Trophoblast cell (in vitro differentiated cells and primary cell): ENCODE results near the gene RAB11A.

Source experiments
- DNase-seq, 2 donors: peaks; one replicate each; pipeline ENCODE4 v3.0.0-alpha.2; 2016
- H2AFZ ChIP-seq: 2 replicates; pipeline ENCODE4 v1.6.1; 2013; ENCODE audit warnings: low read length, moderate library complexity, mild to moderate bottlenecking; ENCODE audit not compliant: insufficient read depth, poor library complexity
- H2AK5ac ChIP-seq: 2 replicates; pipeline ENCODE4 v1.6.1; 2013; ENCODE audit warnings: mild to moderate bottlenecking, low read length
- H2BK120ac ChIP-seq: 2 replicates; pipeline ENCODE4 v1.6.1; 2013; ENCODE audit warnings: low read length, mild to moderate bottlenecking, moderate library complexity; ENCODE audit not compliant: insufficient read depth, poor library complexity
- H2BK12ac ChIP-seq: 2 replicates; pipeline ENCODE4 v1.6.1; 2013; ENCODE audit warnings: mild to moderate bottlenecking, low read length, moderate library complexity
- H2BK5ac ChIP-seq: 2 replicates; pipeline ENCODE4 v1.6.1; 2013; ENCODE audit warnings: low read length, low read depth, moderate library complexity, mild to moderate bottlenecking; ENCODE audit not compliant: poor library complexity
- H3K14ac ChIP-seq: 2 replicates; pipeline ENCODE4 v1.6.1; 2013; ENCODE audit warnings: mild to moderate bottlenecking, low read length
- H3K18ac ChIP-seq: 2 replicates; pipeline ENCODE4 v1.6.1; 2013; ENCODE audit warnings: mild to moderate bottlenecking, low read length
- H3K23ac ChIP-seq: 2 replicates; pipeline ENCODE4 v1.6.1; 2013; ENCODE audit warnings: low read length
- H3K27ac ChIP-seq: 2 replicates; pipeline ENCODE4 v1.5.1; 2013; ENCODE audit warnings: low read depth, mild to moderate bottlenecking, inconsistent platforms, low read length, moderate library complexity
- H3K27me3 ChIP-seq: 2 replicates; pipeline ENCODE4 v1.6.1; 2013; ENCODE audit warnings: inconsistent platforms, mild to moderate bottlenecking, low read length, moderate library complexity; ENCODE audit not compliant: insufficient read depth
- H3K36me3 ChIP-seq, 2 experiments: 1 replicate in 1 of 2; 2 replicates in 1 of 2; pipeline ENCODE4 v1.6.1; 2013; ENCODE audit warnings: low read length in 2 of 2, mild to moderate bottlenecking in 2 of 2, moderate library complexity in 1 of 2; ENCODE audit not compliant: insufficient read depth in 2 of 2, control insufficient read depth in 1 of 2
- H3K4ac ChIP-seq: 2 replicates; pipeline ENCODE4 v1.6.1; 2013; ENCODE audit warnings: low read depth, mild to moderate bottlenecking, low read length, moderate library complexity
- H3K4me1 ChIP-seq, 2 experiments: 1 replicate in 1 of 2; 2 replicates in 1 of 2; pipeline ENCODE4 v1.6.1; 2013; ENCODE audit warnings: low read length in 2 of 2, mild to moderate bottlenecking in 2 of 2, moderate library complexity in 1 of 2; ENCODE audit not compliant: insufficient read depth in 2 of 2, control insufficient read depth in 1 of 2
- H3K4me2 ChIP-seq: 2 replicates; pipeline ENCODE4 v1.6.1; 2013; ENCODE audit warnings: inconsistent platforms, mild to moderate bottlenecking, low read length, moderate library complexity
- H3K4me3 ChIP-seq: 2 replicates; pipeline ENCODE4 v1.5.1; 2013; ENCODE audit warnings: mild to moderate bottlenecking, low read depth, low read length, inconsistent platforms
- H3K79me1 ChIP-seq: one replicate; pipeline ENCODE4 v1.6.1; 2013; ENCODE audit warnings: low read length
- H3K79me2 ChIP-seq: 2 replicates; pipeline ENCODE4 v1.6.1; 2013; ENCODE audit warnings: low read length, mild to moderate bottlenecking; ENCODE audit not compliant: control insufficient read depth, insufficient read depth, poor library complexity
- H3K9ac ChIP-seq: 2 replicates; pipeline ENCODE4 v1.6.1; 2013; ENCODE audit warnings: mild to moderate bottlenecking, low read length
- H3K9me3 ChIP-seq: 2 replicates; pipeline ENCODE4 v1.6.1; 2013; ENCODE audit warnings: low read depth, mild to moderate bottlenecking, control low read depth, inconsistent platforms, low read length; ENCODE audit not compliant: insufficient read depth
- H4K12ac ChIP-seq: 2 replicates; pipeline ENCODE4 v1.6.1; 2013; ENCODE audit warnings: low read depth, mild to moderate bottlenecking, low read length, moderate library complexity
- H4K8ac ChIP-seq: 2 replicates; pipeline ENCODE4 v1.6.1; 2013; ENCODE audit warnings: low read depth, mild to moderate bottlenecking, low read length, moderate library complexity
- H4K91ac ChIP-seq: one replicate; pipeline ENCODE4 v1.6.1; 2013; ENCODE audit warnings: low read depth, mild to moderate bottlenecking, low read length, moderate library complexity
- WGBS: extraction: QIAGEN DNeasy Blood & Tissue Kit; methylation state at CpG from one replicate; pipeline ENCODE4 v1.1.7; 2013; ENCODE audit warnings: missing lambda C conversion rate; ENCODE audit not compliant: insufficient read length, insufficient coverage; ENCODE audit errors: extremely low coverage; 5-methylcytosine and 5-hydroxymethylcytosine counted together

RAB11A gene

GRCh38 chr15:65930134-65930533 is 60.8 kb downstream of the RAB11A start:
- Histone ChIP-seq H4K91ac (no peak overlapping the region), H3K18ac (no peak overlapping the region), H2BK120ac (no peak overlapping the region), H3K23ac (no peak overlapping the region), H4K8ac (no peak overlapping the region), H3K4me1 (no peaks in the 10 kb centered on the region), H3K79me1 (no peaks in the 10 kb centered on the region), H2AK5ac (no peak overlapping the region), H3K27me3 (no peaks in the 10 kb centered on the region), H3K9ac (no peak overlapping the region), H4K12ac (no peak overlapping the region), H3K4me3 (no peak overlapping the region), H3K9me3 (peaks cover 3% of the 10 kb centered on the region), H2BK5ac (no peak overlapping the region), H3K79me2 (no peaks in the 10 kb centered on the region), H3K4me2 (no peak overlapping the region), H3K27ac (no peak overlapping the region), H2AFZ (no peak overlapping the region), H3K36me3 (no peaks in the 10 kb centered on the region), H2BK12ac (no peak overlapping the region), H3K4ac (no peak overlapping the region), H3K14ac (no peak overlapping the region)
- no peak for DNase-seq
- no CpG with 5 or more reads among the region's 6 CpGs for WGBS

- no peaks in the 10 kb centered on the region for H3K79me2 ChIP-seq
- H3K4me1 ChIP-seq, result no peaks in the 10 kb centered on the region
- no peak overlapping the region for H3K23ac ChIP-seq
- H2AK5ac ChIP-seq, result no peak overlapping the region
- H3K36me3 ChIP-seq, result no peaks in the 10 kb centered on the region
- H2BK5ac ChIP-seq, result no peak overlapping the region
- no peak overlapping the region for H4K12ac ChIP-seq
- no peak overlapping the region for H3K27ac ChIP-seq
- no peak overlapping the region for H3K9ac ChIP-seq
- H3K9me3 ChIP-seq, result peaks cover 3% of the 10 kb centered on the region
- no peak overlapping the region for H2BK120ac ChIP-seq
- H3K4me3 ChIP-seq, result no peak overlapping the region
- H4K8ac ChIP-seq, result no peak overlapping the region
- WGBS, result no CpG with 5 or more reads among the region's 4 CpGs
- no peak overlapping the region for H3K4me2 ChIP-seq
- no peak for DNase-seq
- H4K91ac ChIP-seq, result no peak overlapping the region
- no peaks in the 10 kb centered on the region for H3K79me1 ChIP-seq
- H2AFZ ChIP-seq, result no peak overlapping the region
- no peaks in the 10 kb centered on the region for H3K27me3 ChIP-seq
- H3K14ac ChIP-seq, result no peak overlapping the region
- H3K4ac ChIP-seq, result no peak overlapping the region
- H2BK12ac ChIP-seq, result no peak overlapping the region
- H3K18ac ChIP-seq, result no peak overlapping the region
These were observed 61.9 kb downstream of the RAB11A start for GRCh38 chr15:65931221-65931620.

- WGBS, result no CpG with 5 or more reads among the region's 2 CpGs
- no peak overlapping the region for H3K18ac ChIP-seq
- H3K27ac ChIP-seq, result no peak overlapping the region
- H2BK12ac ChIP-seq, result no peak overlapping the region
- DNase-seq, result no peak
- no peaks in the 10 kb centered on the region for H3K36me3 ChIP-seq
- no peak overlapping the region for H2BK5ac ChIP-seq
- no peak overlapping the region for H3K4ac ChIP-seq
- no peak overlapping the region for H3K9ac ChIP-seq
- H4K91ac ChIP-seq, result no peak overlapping the region
- peaks cover 3% of the 10 kb centered on the region for H3K9me3 ChIP-seq
- H3K14ac ChIP-seq, result no peak overlapping the region
- no peak overlapping the region for H3K4me3 ChIP-seq
- H3K4me2 ChIP-seq, result no peak overlapping the region
- no peak overlapping the region for H2BK120ac ChIP-seq
- H3K23ac ChIP-seq, result no peak overlapping the region
- no peaks in the 10 kb centered on the region for H3K27me3 ChIP-seq
- H2AK5ac ChIP-seq, result no peak overlapping the region
- H4K8ac ChIP-seq, result no peak overlapping the region
- no peak overlapping the region for H4K12ac ChIP-seq
- H3K4me1 ChIP-seq, result no peaks in the 10 kb centered on the region
- H2AFZ ChIP-seq, result no peak overlapping the region
- no peaks in the 10 kb centered on the region for H3K79me1 ChIP-seq
- H3K79me2 ChIP-seq, result no peaks in the 10 kb centered on the region
These were observed 66.1 kb downstream of the RAB11A start for GRCh38 chr15:65935391-65935790.

- WGBS, result no CpG with 5 or more reads among the region's 1 CpG
- no peak overlapping the region for H3K4me2 ChIP-seq
- H3K27me3 ChIP-seq, result no peaks in the 10 kb centered on the region
- no peak overlapping the region for H3K4me3 ChIP-seq
- no peak overlapping the region for H2AK5ac ChIP-seq
- peaks cover 3% of the 10 kb centered on the region for H3K9me3 ChIP-seq
- no peak overlapping the region for H3K18ac ChIP-seq
- no peak overlapping the region for H3K4ac ChIP-seq
- H3K79me1 ChIP-seq, result no peaks in the 10 kb centered on the region
- no peak overlapping the region for H4K12ac ChIP-seq
- no peaks in the 10 kb centered on the region for H3K4me1 ChIP-seq
- H4K91ac ChIP-seq, result no peak overlapping the region
- H3K27ac ChIP-seq, result no peak overlapping the region
- no peak for DNase-seq
- no peak overlapping the region for H3K9ac ChIP-seq
- no peak overlapping the region for H2AFZ ChIP-seq
- H3K23ac ChIP-seq, result no peak overlapping the region
- no peaks in the 10 kb centered on the region for H3K79me2 ChIP-seq
- no peak overlapping the region for H2BK5ac ChIP-seq
- H3K36me3 ChIP-seq, result no peaks in the 10 kb centered on the region
- no peak overlapping the region for H3K14ac ChIP-seq
- H4K8ac ChIP-seq, result no peak overlapping the region
- no peak overlapping the region for H2BK12ac ChIP-seq
- H2BK120ac ChIP-seq, result no peak overlapping the region
These were observed 67.0 kb downstream of the RAB11A start for GRCh38 chr15:65936282-65936681.
